CD4-positive, alpha-beta memory T cell (primary cell): ENCODE results near the gene TRIM8. TPM values are rescaled to one million over a fixed set of nuclear protein-coding genes. Genes with fewer than 3 reads are reported as not detected.

ENCODE experiments used
- CTCF ChIA-PET: fragments of 350-600 bp; sonication (Branson Sonifier 250); formaldehyde crosslinking; loops from one replicate; lab custom pipeline; 2021; ENCODE audit warnings: inconsistent platforms; ENCODE audit not compliant: partially characterized antibody; lab: Charles Lee
- POLR2A ChIA-PET: fragments of 350-600 bp; sonication (Branson Sonifier 250); formaldehyde crosslinking; loops from one replicate; lab custom pipeline; 2021; ENCODE audit not compliant: partially characterized antibody; lab: Charles Lee
- DNase-seq, 5 donors: peaks; one replicate each; pipeline versions ENCODE4 v3.0.0 to v3.0.0-alpha.2; 2020 to 2022; ENCODE audit warnings: mixed read lengths in 1 of 5
- H3K27ac ChIP-seq: one replicate; pipeline ENCODE4 v1.7.0; 2013; ENCODE audit warnings: low read depth, low read length
- H3K27me3 ChIP-seq: 2 replicates; pipeline ENCODE4 v1.7.0; 2013; ENCODE audit warnings: mild to moderate bottlenecking, low read length, moderate library complexity; ENCODE audit not compliant: insufficient read depth
- H3K36me3 ChIP-seq: 2 replicates; pipeline ENCODE4 v1.7.0; 2013; ENCODE audit warnings: mild to moderate bottlenecking, low read length, moderate library complexity; ENCODE audit not compliant: insufficient read depth
- H3K4me1 ChIP-seq: 2 replicates; pipeline ENCODE4 v1.7.0; 2013; ENCODE audit warnings: mild to moderate bottlenecking, low read length, moderate library complexity; ENCODE audit not compliant: insufficient read depth
- H3K4me3 ChIP-seq, 2 donors: one replicate each; pipeline ENCODE4 v1.7.0; 2013; ENCODE audit warnings: low read length in 2 of 2, mild to moderate bottlenecking in 1 of 2
- H3K9me3 ChIP-seq, 2 donors: one replicate each; pipeline ENCODE4 v1.7.0; 2013; ENCODE audit warnings: low read length in 2 of 2, control low read depth in 1 of 2; ENCODE audit not compliant: control insufficient read depth in 1 of 2
- H3K27ac Mint-ChIP-seq, 7 donors: one replicate each; pipeline ENCODE4 v1.8.0; 2020 to 2021; ENCODE audit warnings: mixed read lengths in 7 of 7, mild to moderate bottlenecking in 6 of 7, inconsistent platforms in 3 of 7, moderate library complexity in 3 of 7
- H3K27me3 Mint-ChIP-seq, 2 donors: one replicate each; pipeline ENCODE4 v1.8.0; 2020 to 2021; ENCODE audit warnings: mixed read lengths in 2 of 2
- H3K36me3 Mint-ChIP-seq, 2 donors: one replicate each; pipeline ENCODE4 v1.8.0; 2020 to 2021; ENCODE audit warnings: mixed read lengths in 2 of 2, inconsistent platforms in 1 of 2, mild to moderate bottlenecking in 1 of 2
- H3K4me1 Mint-ChIP-seq, 4 donors: one replicate each; pipeline ENCODE4 v1.8.0; 2020 to 2021; ENCODE audit warnings: mixed read lengths in 4 of 4, mild to moderate bottlenecking in 1 of 4
- H3K4me3 Mint-ChIP-seq, 8 donors: one replicate each; pipeline ENCODE4 v1.8.0; 2020 to 2021; ENCODE audit warnings: mixed read lengths in 8 of 8, mild to moderate bottlenecking in 7 of 8, moderate library complexity in 6 of 8, inconsistent platforms in 3 of 8
- H3K9me3 Mint-ChIP-seq, 8 donors: one replicate each; pipeline ENCODE4 v1.8.0; 2020 to 2021; ENCODE audit warnings: mixed read lengths in 8 of 8, mild to moderate bottlenecking in 5 of 8, inconsistent platforms in 3 of 8, moderate library complexity in 1 of 8
- intact Hi-C: fragments of 100-400 bp; cut with micrococcal nuclease; formaldehyde crosslinking; loops from one replicate; pipeline ENCODE4 v1.15.1; 2023
- polyA plus RNA-seq, 2 donors: library from polyadenylated mRNA; unstranded; fragments of 300-500 nt; fragmentation: Illumina TruSeq; gene quantifications; one replicate each; pipeline ENCODE4 v1.2.3, GENCODE V29; 2021
- total RNA-seq, 2 experiments: library from RNA; stranded (reverse); gene quantifications; one replicate each; pipeline ENCODE4 v1.2.3, GENCODE V29; 2021

The TRIM8 gene
- total and polyA plus RNA-seq, 4 experiments from 2014 or later: 33.0 to 71.6 (median 62.4) TPM

DNA sequence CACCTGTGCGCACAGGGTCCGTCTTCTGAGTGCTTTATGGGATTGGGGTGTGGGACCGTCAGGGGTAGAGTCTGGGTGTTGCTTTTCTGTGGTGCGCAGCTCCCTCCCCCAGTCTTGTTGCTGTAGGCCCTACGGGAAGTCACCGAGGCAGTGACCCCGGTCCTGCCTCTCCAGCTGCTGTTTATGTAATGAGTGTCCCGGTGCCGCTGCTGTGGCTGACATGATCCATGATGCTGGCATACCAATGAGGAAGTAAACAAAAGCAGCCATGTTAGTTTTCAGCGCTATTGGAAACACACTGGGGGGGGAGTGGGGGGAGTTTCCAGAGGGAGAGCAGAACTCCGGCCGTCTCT is 1.1 kb downstream of the TRIM8 start:
- no peaks in the 10 kb centered on the region for H3K27me3 Mint-ChIP-seq
- CTCF ChIA-PET: interaction anchor here (0.6 to 4.1 kb wide), 13 partner anchors 9 to 141 kb away, joined by 3 to 44 read pairs (median 9); partner anchors contain the start of genes ARL3, SFXN2 and SUFU
- Histone ChIP-seq H3K36me3 (no peaks in the 10 kb centered on the region), H3K4me1 (peaks cover 47% of the 10 kb centered on the region), H3K4me3 (peak overlapping the region; percentile 79 to 80), H3K9me3 (no peaks in the 10 kb centered on the region), H3K27me3 (no peaks in the 10 kb centered on the region), H3K27ac (peak overlapping the region; percentile 82)
- peaks cover 4 to 29% of the 10 kb centered on the region in 2 donors for H3K36me3 Mint-ChIP-seq
- peak overlapping the region; percentile 93 to 100 (median 96) for H3K4me3 Mint-ChIP-seq
- POLR2A ChIA-PET: interaction anchor here (0.9 to 21.9 kb wide), 30 partner anchors 11 to 1603 kb away, joined by 3 to 431 read pairs (median 8); partner anchors contain the start of genes ACTR1A, ARL3, BORCS7 and C10orf95
- DNase-seq: peak; percentile 46 to 69 (median 53)
- peak overlapping the region; percentile 95 to 100 (median 96) for H3K27ac Mint-ChIP-seq
- intact Hi-C loops: loop anchor here (1.0 to 10.0 kb wide), 3 partner anchors 29 to 1479 kb away; partner anchors contain the start of genes OGA and SFR1
- H3K4me1 Mint-ChIP-seq: peaks cover 29 to 67% (median 42%) of the 10 kb centered on the region in 4 donors
- no peaks in the 10 kb centered on the region for H3K9me3 Mint-ChIP-seq

DNA sequence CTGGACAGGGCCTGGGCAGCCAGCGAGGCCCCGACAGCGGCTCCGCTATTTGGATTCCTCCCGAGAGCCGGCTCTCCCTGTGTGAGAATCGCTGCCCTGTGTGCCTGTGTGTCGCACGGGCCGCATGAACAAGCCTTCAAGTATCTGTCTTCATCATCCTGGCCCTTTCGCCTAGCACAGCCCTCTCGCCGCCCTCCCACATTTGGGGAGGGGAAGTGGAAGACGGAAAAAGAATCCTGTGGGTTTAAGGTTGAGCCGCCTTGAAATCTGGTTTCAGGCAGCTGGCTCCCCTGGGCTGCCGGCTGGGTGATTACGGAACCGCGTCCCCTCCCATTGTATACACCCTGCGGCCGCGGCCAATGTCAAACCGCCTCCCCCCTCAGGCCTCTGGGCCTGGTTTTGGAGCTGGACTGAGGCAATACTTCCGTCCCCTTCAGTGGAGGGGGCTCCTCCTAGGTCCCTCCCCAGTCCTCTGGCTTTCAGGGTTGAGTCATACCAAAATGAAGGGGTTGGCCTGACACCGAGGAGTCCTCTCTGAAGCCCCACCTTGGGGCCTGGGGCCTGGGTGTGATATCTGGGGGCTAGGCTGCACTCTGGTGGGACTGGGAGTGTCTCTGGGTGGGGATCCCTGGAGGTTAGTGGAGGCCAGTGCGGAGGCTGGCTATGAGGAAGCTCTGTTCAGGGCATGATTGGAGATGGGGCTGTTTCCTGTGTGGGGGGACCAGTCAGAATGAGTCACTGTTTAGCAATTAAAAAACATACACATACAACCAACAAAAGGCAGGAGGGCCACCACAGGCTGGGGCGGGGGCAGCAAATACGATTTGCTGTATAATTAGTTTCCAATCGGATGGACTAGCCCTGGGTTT is 1.7 kb downstream of the TRIM8 start:
- peak; percentile 65 to 92 (median 69) for DNase-seq
- Mint-ChIP-seq H3K9me3 (no peaks in the 10 kb centered on the region), H3K27me3 (no peaks in the 10 kb centered on the region), H3K4me1 (peaks cover 31 to 73% (median 48%) of the 10 kb centered on the region in 4 donors), H3K36me3 (peaks cover 4 to 29% of the 10 kb centered on the region in 2 donors), H3K4me3 (peak overlapping the region; percentile 93 to 100 (median 96)), H3K27ac (peak overlapping the region; percentile 95 to 100 (median 96))
- peaks cover 53% of the 10 kb centered on the region for H3K4me1 ChIP-seq
- ChIA-PET POLR2A (interaction anchor here (0.8 to 21.9 kb wide), 30 partner anchors 11 to 1603 kb away, joined by 3 to 431 read pairs (median 8); partner anchors contain the start of genes ACTR1A, ARL3, BORCS7 and C10orf95), CTCF (interaction anchor here (0.6 to 4.1 kb wide), 8 partner anchors 14 to 142 kb away, joined by 3 to 44 read pairs (median 20); partner anchors contain the start of genes ARL3, SFXN2 and SUFU)
- no peaks in the 10 kb centered on the region for H3K9me3 ChIP-seq
- H3K36me3 ChIP-seq: no peaks in the 10 kb centered on the region
- intact Hi-C loops: loop anchor here (1.0 to 10.0 kb wide), 7 partner anchors 15 to 1479 kb away; partner anchors contain the start of genes ARL3, OGA, SFR1 and SFXN2
- H3K27ac ChIP-seq: peak overlapping the region; percentile 82
- no peaks in the 10 kb centered on the region for H3K27me3 ChIP-seq
- H3K4me3 ChIP-seq: peak overlapping the region; percentile 79 to 80

DNA sequence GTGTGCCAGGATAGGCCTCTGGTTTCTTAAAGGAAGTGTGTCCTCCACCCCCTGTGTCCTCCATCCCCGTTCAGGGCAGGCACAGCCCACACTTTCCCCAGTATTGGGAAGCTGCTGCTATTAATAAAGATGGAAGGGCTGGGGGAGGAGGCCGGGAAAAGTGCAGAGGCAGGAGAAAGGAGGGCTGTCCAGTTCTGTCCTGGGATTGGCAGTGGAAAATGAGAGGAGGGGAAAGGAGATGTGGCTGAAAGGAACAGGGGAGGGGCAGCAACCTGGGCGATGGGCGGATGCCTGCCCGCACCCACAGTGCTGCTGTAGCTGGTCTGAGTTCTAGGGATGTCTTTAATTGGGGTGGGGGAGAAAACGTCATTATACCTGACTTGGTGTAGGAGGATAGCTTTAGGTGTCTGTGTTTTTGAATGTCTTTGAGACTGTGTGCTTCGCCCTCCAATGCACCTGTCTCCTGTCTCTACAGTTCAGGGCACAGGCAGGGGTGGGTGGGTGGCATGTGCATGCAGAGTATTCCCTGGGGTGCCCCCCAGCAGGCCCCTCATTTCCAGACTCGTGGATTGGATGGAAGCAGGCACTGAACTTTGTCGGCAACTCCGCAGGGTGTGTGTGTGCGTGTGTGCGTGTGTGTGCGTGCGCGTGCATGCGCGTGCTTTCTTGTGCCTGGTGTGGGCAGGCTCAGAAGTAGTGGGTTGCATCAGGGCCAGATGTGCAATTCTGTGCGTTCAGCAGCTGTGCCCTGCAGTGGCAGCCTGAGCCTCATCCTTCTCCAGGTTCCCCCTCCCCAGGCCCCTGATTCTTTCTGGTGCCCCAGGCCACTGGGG is 2.5 kb downstream of the TRIM8 start:
- no peaks in the 10 kb centered on the region for H3K9me3 Mint-ChIP-seq
- H3K4me1 ChIP-seq: peaks cover 56% of the 10 kb centered on the region
- peak overlapping the region; percentile 95 to 100 (median 96) for H3K27ac Mint-ChIP-seq
- H3K27ac ChIP-seq: peak overlapping the region; percentile 82
- H3K27me3 Mint-ChIP-seq: no peaks in the 10 kb centered on the region
- H3K4me3 Mint-ChIP-seq: peak overlapping the region; percentile 93 to 100 (median 96)
- intact Hi-C loops: loop anchor here (1.0 to 10.0 kb wide), 6 partner anchors 14 to 1478 kb away; partner anchors contain the start of genes ARL3, OGA, SFR1 and SFXN2
- CTCF ChIA-PET: interaction anchor here (2.9 to 4.1 kb wide), 5 partner anchors 13 to 143 kb away, joined by 18 to 44 read pairs (median 39); partner anchors contain the start of genes ARL3, SFXN2 and SUFU
- H3K36me3 ChIP-seq: no peaks in the 10 kb centered on the region
- no peaks in the 10 kb centered on the region for H3K9me3 ChIP-seq
- POLR2A ChIA-PET: interaction anchor here (0.8 to 21.9 kb wide), 23 partner anchors 11 to 825 kb away, joined by 3 to 431 read pairs (median 16); partner anchors contain the start of genes ACTR1A, ARL3, C10orf95 and CUEDC2
- H3K36me3 Mint-ChIP-seq: peaks cover 4 to 29% of the 10 kb centered on the region in 2 donors
- no peaks in the 10 kb centered on the region for H3K27me3 ChIP-seq
- H3K4me1 Mint-ChIP-seq: peaks cover 32 to 76% (median 49%) of the 10 kb centered on the region in 4 donors
- peak overlapping the region; percentile 79 to 80 for H3K4me3 ChIP-seq
- DNase-seq: peak; percentile 44 to 76 (median 58)

DNA sequence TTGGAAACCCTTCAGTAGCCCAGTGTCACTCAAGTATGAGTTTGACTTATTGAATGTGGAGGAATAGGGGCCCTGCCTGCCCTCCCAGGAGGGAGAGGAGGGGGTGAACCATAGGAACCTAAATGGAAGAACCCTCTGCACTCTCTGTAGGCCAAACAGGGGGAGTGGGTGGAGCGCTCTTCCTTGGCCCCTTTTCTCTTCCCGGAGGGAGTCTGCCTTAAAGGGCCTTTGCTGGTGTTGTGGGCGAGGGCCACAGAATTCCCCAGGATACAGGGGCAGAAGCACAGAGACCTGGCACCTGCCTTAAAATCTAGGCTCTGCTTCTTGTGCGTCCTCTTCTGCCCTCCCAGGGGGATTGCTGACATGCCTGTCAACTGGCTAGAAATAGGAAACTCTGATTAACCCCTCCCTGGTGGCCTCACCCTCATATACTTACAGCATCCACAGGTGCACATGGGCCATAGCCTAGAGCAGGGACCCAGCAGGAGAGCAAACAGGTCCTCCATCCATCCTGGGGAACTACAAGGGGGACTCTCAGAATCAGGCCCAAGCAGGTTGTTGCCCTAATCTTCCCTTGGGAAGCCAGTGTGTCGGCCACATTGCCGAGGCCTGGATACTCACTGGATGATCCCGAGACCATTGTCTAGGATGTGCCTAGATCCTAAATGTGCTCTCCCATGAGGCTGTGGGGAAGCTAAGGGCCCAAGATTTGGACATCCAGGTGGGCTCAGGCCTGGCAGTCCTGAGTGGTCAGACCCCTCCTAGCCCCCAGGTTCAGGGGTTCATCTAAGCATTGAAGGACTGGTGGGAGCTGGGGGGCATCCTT is 3.4 kb downstream of the TRIM8 start:
- no peak for DNase-seq
- H3K4me3 Mint-ChIP-seq: peak overlapping the region; percentile 93 to 100 (median 96)
- no peaks in the 10 kb centered on the region for H3K27me3 Mint-ChIP-seq
- H3K9me3 ChIP-seq: no peaks in the 10 kb centered on the region
- intact Hi-C loops: loop anchor here (5.0 to 10.0 kb wide), 2 partner anchors 830 to 1477 kb away; partner anchors contain the start of genes OGA and SFR1
- H3K9me3 Mint-ChIP-seq: no peaks in the 10 kb centered on the region
- peaks cover 37 to 81% (median 55%) of the 10 kb centered on the region in 4 donors for H3K4me1 Mint-ChIP-seq
- H3K4me1 ChIP-seq: peaks cover 63% of the 10 kb centered on the region
- H3K4me3 ChIP-seq: peak overlapping the region; percentile 79 to 80
- POLR2A ChIA-PET: interaction anchor here (1.0 to 21.9 kb wide), 7 partner anchors 10 to 144 kb away, joined by 4 to 431 read pairs (median 53); partner anchors contain the start of genes ACTR1A, ARL3, SFXN2 and SUFU
- peaks cover 4% of the 10 kb centered on the region for H3K36me3 ChIP-seq
- H3K27ac ChIP-seq: peak overlapping the region; percentile 82
- CTCF ChIA-PET: interaction anchor here (3.8 to 4.1 kb wide), 2 partner anchors 22 to 27 kb away, joined by 39 to 44 read pairs; no protein-coding TSS in a partner anchor
- peak overlapping the region; percentile 90 to 100 (median 96) for H3K27ac Mint-ChIP-seq
- H3K36me3 Mint-ChIP-seq: peaks cover 4 to 32% of the 10 kb centered on the region in 2 donors
- no peaks in the 10 kb centered on the region for H3K27me3 ChIP-seq

DNA sequence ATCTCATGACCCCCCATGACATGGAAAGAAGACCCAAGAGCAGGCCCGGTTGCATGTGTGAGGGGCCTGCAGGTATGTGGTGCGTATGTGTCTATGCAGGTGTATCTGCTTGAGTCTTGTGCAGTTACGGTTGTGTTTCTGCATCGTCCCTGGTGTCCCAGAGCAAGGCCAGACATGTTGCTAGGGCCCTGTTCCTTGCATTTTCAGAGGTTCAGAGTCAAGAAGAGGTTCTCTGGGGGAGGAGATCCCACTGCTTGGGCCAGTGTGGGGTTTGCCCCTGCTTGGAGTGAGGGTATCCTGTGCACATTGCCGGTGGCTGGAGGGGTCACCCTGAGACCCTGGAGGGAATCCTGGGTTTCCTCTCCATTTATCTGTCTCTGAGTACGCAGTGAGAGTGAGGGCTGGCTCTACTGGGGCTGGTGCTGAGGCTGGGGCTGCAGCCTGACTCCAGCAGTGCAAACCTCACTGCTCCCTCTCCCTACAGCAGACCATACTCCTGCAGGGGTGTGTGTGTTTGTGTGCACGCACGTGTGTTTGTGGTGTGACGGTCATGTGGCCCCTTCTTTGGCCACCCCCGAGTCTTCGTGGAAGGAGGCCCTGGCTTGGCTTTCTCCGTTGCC is 4.1 kb downstream of the TRIM8 start:
- Mint-ChIP-seq H3K27me3 (no peaks in the 10 kb centered on the region), H3K9me3 (no peaks in the 10 kb centered on the region), H3K4me1 (peaks cover 42 to 88% (median 60%) of the 10 kb centered on the region in 4 donors), H3K4me3 (peak overlapping the region; percentile 84 to 100 (median 94)), H3K36me3 (peaks cover 9 to 39% of the 10 kb centered on the region in 2 donors), H3K27ac (peak overlapping the region; percentile 72 to 97 (median 95))
- CTCF ChIA-PET: no interaction called here
- Histone ChIP-seq H3K9me3 (no peaks in the 10 kb centered on the region), H3K36me3 (peaks cover 10% of the 10 kb centered on the region), H3K4me1 (peaks cover 68% of the 10 kb centered on the region), H3K27me3 (no peaks in the 10 kb centered on the region), H3K27ac (peak overlapping the region; percentile 82), H3K4me3 (no peak overlapping the region)
- POLR2A ChIA-PET: interaction anchor here (1.0 to 21.9 kb wide), 5 partner anchors 9 to 64 kb away, joined by 4 to 431 read pairs (median 144); partner anchors contain the start of genes ARL3 and SFXN2
- DNase-seq: no peak
- intact Hi-C loops: loop anchor here (5.0 to 10.0 kb wide), 2 partner anchors 831 to 1476 kb away; partner anchors contain the start of genes OGA and SFR1
